GM19240 (cell line): ENCODE results near the gene ZNF254.
"Not testable (repeated sequence)": the region's sequence is repeated elsewhere in the genome, so short reads cannot be mapped to it uniquely, and the experiment has no call there.

Experiments used
- DNase-seq: peaks from one replicate; pipeline ENCODE4 v3.0.0; 2011; ENCODE audit warnings: low spot score; ENCODE audit not compliant: insufficient read length

The ZNF254 gene

DNA sequence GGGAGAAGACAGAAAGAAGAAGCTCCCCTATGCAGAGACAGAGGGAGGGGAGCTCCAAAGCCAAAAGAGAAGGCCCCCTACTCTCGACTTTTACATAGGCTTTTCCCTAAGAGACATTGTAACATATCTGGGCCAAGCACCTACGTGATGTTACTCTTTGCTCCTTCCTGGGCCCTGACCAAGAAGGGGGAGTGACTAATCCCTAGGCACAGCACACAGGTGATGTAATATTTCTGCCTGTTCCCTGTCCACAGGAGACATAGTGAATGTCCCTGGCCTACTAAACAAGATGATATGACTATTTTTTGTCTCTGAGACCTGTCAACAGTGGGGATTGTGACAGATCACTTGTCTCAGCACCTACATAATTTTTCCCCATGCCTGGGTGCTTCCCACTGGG, 15.9 kb upstream of the ZNF254 start:
- DNase-seq = no peak

DNA sequence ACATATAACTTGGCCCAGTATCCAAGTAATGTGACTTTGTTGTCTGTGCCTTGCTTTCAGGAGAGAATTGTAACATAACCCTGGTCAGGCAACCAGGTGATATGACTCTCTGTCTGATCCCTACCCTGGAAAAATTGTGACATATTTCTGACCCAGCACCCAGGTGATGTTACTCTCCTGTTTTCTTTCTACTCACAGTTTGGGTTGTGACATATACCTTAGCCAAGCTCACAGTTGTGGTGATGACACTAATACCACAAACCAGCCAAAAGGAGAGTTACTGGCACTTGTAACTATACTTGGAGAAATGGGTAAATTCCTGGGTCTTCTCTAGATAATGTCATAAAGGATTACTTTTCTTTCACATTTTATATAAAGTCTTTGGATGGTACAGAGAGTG, 14.3 kb upstream of the ZNF254 start:
- DNase-seq = no peak

DNA sequence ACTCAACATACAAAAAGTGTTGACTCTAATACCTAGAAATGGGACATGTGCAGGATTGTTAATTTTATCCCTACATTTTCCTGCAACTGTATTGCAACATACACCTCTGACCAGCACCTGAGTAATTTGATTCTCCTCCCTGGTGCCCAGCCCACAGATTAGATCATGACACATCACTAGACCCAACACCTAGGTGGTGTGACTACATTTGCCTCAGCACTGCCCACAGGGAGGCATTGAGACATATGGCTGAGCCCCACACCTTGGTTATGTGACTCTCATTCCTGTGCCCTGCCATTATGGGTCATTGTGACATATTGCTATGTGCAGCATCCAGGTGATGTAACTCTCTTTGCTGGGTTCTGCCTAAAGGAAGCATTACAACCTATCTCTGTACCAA, 13.2 kb upstream of the ZNF254 start:
- DNase-seq = no peak

DNA sequence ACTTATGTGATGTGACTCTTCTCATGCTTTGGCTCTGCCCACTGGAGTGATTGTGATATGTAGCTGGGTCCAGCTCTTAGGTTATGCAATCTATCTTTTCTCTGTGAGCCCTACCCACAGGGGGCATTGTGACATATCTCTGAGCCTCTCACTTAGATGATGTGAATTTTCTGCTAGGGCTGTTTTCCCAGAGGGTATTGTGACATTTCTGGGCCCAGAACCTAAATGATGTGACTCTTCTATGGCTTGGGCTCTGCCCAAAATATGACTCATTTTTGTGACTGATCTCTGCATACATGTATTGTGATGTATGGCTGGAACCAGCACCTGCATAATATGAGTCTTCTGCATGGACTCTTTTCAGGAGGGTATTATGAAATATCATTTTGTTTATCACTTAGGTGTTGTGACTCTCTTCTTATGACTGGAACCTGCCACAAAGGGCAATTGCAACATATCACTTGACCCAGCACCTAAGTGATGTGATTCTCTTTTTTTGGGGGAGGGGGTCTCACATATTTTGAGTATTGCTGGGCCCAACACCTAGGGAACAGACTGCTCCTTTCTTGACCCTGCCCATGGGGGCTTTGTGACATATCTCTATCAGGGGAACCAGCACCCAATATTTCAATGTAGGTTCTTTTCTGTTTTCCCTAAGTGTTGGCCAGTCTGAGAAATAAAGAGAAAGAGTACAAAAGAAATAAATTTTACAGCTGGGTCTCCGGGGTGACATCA, 12.1 kb upstream of the ZNF254 start:
- no peak for DNase-seq

DNA sequence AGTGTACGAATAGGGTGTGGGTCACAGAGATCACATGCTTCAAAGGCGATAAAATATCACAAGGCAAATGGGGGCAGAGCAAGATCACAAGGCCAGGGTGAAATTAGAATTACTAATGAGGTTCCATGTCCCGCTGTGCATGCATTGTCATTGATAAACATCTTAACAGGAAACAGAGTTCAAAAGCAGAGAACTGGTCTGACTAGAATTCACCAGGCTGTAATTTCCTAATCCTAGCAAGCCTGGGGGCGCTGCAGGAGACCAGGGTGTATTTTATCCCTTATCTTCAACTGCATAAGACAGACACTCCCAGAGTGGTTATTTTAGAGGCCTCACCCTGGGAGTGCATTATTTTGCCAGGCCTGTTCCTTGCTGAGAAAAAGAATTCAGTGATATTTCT, 11.5 kb upstream of the ZNF254 start:
- not testable (repeated sequence) for DNase-seq

DNA sequence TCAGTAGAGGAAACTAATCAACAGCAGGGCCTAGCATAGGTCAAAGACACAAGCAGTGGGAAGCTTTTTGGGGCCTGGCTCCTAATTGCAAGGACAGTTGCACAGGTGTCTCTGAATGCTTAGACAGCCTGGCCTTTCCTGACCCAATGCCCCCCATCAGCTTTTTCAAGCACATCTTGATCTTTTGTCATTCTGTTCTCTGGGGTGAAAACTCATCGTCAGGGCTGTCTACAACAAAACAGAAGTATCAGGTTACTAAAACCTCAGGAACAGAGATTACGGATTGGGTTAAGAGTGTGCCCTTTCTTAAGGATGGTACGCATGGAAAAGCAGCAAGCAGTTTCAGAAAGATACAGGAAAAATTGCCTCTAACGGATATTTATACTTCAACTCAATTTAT, 8.3 kb upstream of the ZNF254 start:
- no peak for DNase-seq

DNA sequence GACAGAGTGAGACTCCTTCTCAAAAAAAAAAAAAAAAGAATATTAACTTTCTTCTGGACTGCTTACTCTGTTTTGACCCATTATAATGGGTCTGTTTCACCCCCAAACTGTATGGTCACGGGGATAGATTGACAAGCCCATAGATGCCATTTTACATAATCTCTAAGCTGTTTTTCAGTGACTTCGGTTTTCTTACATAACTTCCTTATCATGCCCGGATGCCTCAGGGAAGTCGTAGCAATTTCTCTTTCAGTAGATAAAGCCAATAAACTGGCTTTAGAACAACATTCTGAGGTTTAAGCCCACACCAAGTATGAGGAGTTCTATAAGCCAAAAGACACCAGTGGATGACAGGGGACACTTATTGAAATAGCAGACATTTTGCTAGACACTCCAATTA, 5.9 kb upstream of the ZNF254 start:
- DNase-seq = no peak

DNA sequence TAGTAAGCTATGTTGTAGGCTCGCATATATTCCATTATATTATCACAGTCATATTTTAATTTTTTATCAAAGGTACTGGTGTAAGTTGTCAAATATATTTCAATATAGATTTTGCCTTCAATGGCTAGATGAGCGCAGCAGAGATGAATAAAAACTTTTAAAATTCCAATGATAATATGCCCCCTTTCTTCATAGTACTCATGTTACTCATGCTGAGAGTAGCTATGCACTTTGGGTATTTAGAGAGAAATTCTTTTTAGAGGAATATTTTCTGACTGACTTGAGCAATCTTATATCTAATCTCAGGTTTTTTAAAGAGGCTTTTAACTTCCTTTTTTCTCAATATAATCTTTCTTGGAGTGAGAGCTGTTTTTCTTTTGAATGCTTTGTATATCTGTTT, 11.4 kb downstream of the ZNF254 start:
- DNase-seq = no peak

DNA sequence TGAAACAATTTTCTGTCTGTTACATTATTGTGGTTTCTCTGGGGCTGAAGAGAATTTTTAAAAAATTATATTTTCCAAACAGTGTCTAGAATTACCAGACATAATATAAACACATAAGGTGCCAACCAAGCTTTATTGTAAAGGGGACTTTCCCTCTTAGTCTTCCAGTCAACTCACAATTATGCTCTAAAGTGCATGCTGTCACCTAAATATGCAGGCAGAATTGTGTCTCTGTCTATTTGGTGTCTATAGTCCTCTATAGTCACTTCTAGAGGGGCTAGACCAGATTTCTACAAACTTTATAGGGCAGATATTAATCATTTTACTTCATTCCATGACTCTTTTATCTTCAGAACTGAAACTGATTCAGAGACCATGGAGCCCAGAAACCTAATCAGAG, 12.8 kb downstream of the ZNF254 start:
- no peak for DNase-seq

DNA sequence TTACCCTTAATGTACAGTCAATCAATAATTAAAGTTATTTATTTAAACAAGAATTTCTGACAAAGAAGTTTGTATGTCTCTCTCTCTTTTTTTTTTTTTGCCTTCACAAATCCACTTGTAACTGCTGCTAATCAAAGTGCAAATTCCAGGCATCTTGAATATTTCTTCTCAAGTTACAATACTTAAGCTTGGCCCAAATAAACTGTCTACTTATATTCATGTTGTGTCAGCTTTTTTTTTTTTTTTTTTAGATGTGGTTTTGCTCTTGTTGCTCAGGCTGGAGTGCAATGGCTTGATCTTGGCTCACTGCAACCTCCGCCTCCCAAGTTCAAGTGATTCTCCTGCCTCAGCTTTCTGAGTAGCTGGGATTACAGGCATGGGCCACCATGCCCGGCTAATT, 13.6 kb downstream of the ZNF254 start:
- DNase-seq = not testable (repeated sequence)

DNA sequence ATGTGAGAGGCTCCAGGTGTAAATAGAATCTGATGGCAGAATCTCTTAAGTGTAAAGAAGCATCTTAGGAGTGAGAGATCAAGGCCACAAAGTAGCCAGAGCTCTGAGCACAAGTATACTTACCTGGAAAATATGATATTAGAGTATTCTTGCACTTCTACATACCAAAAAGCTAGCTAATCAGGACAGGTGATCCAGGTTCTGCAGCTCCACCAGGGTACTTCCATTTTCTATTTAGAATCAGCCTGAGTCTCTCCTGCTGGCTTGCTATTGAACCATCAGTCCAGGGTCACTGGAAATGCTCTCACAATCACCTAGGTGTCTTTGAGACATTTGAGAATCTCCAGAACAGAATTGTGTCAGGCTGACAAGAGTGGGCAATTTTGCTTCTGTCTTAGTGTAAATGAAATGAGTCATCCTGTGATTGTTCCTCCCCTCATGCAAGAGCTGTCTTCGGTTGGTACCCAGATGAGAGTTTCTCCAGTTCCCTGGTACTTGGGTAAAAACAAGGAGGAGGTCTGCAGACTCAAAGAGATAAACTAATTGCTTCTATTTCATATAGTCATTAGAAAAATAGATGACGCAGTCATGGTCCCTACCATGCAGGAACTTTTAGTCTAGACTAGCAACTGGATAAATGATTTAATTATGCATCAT, 14.6 kb downstream of the ZNF254 start:
- no peak for DNase-seq

DNA sequence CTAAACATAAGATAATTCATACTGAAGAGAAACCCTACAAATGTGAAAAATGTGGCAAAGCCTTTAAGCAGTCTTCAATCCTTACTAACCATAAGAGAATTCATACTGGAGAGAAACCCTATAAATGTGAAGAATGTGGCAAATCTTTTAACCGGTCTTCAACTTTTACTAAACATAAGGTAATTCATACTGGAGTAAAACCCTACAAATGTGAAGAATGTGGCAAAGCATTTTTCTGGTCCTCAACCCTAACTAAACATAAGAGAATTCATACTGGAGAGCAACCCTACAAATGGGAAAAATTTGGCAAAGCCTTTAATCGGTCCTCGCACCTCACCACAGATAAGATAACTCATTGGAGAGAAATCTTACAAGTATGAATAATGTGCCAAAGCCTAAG, 40.6 kb downstream of the ZNF254 start:
- no peak for DNase-seq

DNA sequence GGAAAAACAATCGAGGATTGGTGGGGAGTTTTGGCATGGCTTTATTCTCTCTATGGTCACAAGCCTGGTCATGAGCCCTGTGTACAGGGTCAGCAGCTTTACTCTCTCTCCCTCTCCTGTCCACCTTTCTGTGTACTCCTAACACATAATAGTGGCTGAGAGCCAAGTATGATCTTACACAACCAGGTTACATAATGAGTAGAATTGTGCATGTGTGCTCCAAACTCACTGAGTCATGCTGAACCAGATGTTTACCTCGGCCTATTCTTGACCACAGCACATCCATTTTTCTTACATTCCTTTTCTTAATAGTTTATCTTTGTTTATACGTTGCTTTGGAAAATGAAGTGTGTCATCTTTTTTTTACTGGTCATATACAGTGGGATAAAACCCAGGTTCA, 53.1 kb downstream of the ZNF254 start:
- no peak for DNase-seq

DNA sequence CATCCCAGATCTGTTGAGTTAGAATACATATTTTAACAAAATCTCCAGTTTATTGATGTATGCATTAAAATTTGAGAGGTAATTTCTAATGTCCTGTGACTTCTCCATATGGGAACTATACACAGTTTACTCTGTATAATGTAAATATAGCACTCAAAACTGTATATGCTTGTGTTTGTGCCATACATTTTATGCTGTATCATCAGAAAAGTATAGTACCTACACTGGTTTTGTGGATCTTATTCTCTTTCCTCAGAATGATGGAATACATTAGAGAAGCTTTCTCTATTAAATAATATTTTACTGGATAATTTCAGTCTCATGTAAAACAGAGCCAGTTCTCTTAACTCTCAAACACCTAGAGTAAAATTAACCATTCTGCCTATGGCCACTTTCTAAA, 53.6 kb downstream of the ZNF254 start:
- DNase-seq = no peak

DNA sequence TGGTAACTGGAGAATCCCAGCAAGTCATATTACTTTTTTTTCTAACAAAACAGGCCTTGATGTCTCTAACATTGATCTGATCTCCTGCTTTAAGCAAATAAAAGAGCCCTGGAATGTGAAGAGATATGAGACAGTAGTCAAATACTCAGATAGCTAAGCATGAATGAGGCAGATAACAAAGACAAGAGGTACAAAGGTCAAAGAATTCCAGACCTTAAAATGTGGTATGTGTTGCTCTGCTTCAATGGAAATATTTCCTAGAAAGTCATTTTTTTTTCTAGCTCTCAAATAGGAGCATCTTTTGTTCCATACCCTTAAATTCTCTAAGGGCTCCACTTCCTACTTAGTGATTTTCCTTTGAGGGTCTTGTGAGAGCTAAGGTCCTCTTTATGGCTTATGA, 54.6 kb downstream of the ZNF254 start:
- DNase-seq = no peak

DNA sequence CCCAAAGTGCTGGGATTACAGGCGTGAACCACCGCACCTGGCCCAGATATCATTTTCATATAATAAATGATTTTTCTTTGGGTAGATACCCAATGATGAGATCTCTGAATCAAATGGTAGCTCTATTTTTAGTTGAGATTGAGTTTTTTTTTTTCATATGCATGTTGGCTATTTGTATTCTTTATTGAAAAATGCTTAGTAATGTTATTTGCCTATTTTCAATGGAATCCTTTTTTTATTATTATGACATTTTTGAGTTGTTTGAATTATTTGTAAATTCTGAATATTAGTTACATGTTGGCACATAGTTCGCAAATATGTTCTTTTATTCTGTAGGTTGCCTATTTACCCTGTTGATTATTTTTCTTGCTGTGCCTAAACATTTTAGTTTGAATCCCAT, 55.8 kb downstream of the ZNF254 start:
- no peak for DNase-seq

DNA sequence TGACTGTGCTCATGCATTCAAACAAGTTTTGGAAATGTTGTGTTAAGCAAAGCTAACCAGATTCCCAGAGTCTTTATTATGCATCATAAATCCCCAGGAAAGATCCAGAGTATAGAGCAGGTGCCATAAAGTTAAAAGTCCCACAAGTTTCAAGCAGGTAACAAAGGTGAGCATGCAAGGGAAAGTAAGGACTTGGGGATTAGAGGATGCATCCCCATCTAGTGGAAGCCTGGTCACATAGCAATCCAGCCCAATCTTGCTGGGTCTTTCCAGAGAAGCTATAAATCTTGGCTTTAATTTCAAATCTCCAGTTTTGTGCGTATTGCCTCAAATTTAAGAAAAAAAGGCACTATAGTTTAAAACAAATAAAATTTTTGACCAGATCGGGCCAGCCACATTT, 72.7 kb downstream of the ZNF254 start:
- DNase-seq = no peak

DNA sequence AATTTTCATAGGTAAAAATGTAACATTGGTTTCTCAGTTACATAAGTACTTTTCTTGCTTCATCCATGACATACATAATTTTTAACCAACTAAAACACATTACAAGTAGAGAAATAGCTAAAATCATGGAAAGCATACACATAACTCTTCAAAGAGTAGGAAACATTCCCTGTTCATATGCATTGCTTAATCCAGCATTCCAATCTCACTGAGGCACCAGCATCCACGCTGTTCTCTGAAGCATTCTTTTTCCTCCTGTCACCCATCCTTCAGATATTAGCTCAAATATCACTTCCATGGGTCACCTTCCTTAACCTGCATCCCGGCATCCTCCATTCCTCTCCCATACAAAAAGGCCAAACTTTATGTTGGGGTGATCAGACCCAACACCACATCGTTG, 79.1 kb downstream of the ZNF254 start:
- DNase-seq = no peak

DNA sequence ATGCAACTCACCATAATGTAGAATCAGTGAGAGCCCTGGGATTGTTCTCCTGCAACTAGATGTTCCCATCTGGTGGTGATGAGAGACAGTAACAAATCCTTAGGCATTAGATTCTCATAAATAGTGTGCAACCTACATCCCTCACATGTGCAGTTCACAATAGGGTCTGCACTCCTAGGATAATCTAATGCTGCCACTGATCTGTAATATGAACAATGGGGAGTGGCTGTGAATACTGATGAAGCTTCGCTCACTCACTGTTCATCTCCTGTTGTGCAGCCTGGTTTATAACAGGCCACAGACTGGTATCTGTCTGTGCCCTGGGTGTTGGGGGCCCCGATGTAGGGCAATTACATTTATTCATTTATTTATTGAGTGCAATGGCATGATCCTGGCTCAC, 86.9 kb downstream of the ZNF254 start:
- no peak for DNase-seq

DNA sequence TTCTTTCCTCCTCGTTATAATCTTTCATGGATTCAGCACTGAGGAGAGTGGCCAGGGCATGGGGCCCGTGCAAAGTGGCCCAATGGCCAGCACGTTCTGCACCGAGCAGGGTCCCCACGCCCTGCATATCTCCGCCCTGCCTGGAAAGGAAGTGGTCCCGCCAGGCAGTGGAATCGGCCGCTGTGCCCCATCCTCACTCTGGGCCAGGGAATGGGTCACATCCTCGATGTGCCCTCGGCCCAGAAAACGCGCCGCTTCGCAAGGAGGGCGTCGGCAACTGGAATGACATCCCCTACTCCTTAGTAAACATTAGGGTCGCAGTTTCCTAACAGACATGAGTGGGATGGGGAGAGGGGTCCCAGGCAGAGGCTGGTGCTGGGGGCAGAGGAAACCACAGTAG, 90.7 kb downstream of the ZNF254 start:
- DNase-seq = no peak

DNA sequence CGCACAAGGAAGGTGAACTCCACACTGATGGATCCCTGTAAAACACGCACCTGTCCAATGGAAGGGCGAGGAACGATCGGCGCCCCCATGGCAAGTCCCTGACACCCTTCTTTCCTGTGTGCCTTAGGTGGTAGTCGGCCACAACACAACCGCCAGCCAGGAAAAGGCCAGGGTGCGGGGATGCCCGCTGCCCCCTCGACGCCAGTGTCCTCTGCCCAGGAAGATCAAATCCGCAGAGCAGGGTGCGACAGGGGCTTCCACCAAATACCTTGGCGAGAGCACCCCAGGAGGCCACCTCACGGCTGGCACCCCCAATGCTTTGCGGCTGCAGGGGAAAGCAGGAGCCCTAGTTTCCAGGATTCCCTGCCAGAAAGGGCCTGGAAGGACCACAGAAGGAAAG, 91.2 kb downstream of the ZNF254 start:
- DNase-seq = no peak
